DOHH2 (cell line): ENCODE results near the gene MEDAG.

Source experiments
- H3F3A ChIP-seq: fragments of 200-600 bp; sonication (generic), shearing (Covaris generic); 2 replicates; pipeline ENCODE4 v1.6.0; 2016; ENCODE audit warnings: antibody characterized with exemption, mild to moderate bottlenecking; ENCODE audit not compliant: control insufficient read depth, insufficient read depth
- H3K27ac ChIP-seq: fragments of 200-600 bp; sonication (generic); 2 replicates; pipeline ENCODE4 v1.5.1; 2014; ENCODE audit warnings: low read depth, mild to moderate bottlenecking, low read length, moderate library complexity
- H3K27me3 ChIP-seq: fragments of 200-600 bp; sonication (generic); 2 replicates; pipeline ENCODE4 v1.6.1; 2014; ENCODE audit warnings: mild to moderate bottlenecking, low read length, mixed read lengths; ENCODE audit not compliant: control insufficient read depth
- H3K36me3 ChIP-seq: fragments of 200-600 bp; sonication (generic); 2 replicates; pipeline ENCODE4 v1.6.1; 2014; ENCODE audit warnings: mild to moderate bottlenecking, low read length, moderate library complexity, mixed read lengths; ENCODE audit not compliant: control insufficient read depth
- H3K4me1 ChIP-seq: fragments of 200-600 bp; sonication (generic); 2 replicates; pipeline ENCODE4 v1.6.1; 2014; ENCODE audit warnings: mild to moderate bottlenecking, low read length, mixed read lengths; ENCODE audit not compliant: control insufficient read depth
- H3K4me2 ChIP-seq: fragments of 200-600 bp; sonication (generic); 2 replicates; pipeline ENCODE4 v1.6.0; 2014; ENCODE audit warnings: mild to moderate bottlenecking, low read length, moderate library complexity
- H3K4me3 ChIP-seq: fragments of 200-600 bp; sonication (generic); 2 replicates; pipeline ENCODE4 v1.5.1; 2014; ENCODE audit warnings: mild to moderate bottlenecking, low read length, mixed read lengths
- H3K79me2 ChIP-seq: fragments of 200-600 bp; sonication (generic); 2 replicates; pipeline ENCODE4 v1.6.1; 2014; ENCODE audit warnings: mild to moderate bottlenecking, low read length, mixed read lengths; ENCODE audit not compliant: control insufficient read depth
- H3K9me2 ChIP-seq: fragments of 200-600 bp; sonication (generic); replicated peaks from 2 replicates; pipeline ENCODE4 v1.6.1; 2014; ENCODE audit warnings: mild to moderate bottlenecking, low read length, mixed read lengths; ENCODE audit not compliant: control insufficient read depth
- H3K9me3 ChIP-seq: fragments of 200-600 bp; sonication (generic); 2 replicates; pipeline ENCODE4 v1.6.1; 2014; ENCODE audit warnings: antibody characterized with exemption, low read length, mixed read lengths; ENCODE audit not compliant: control insufficient read depth, insufficient read depth
- H4K20me1 ChIP-seq: fragments of 200-600 bp; sonication (generic); 2 replicates; pipeline ENCODE4 v1.6.0; 2014; ENCODE audit warnings: low read depth, mild to moderate bottlenecking, antibody characterized with exemption, low read length, moderate library complexity; ENCODE audit not compliant: control insufficient read depth, insufficient read depth
- CTCF ChIP-seq: fragments of 200-600 bp; sonication (generic); IDR thresholded peaks from one replicate; pipeline ENCODE4 v1.5.1; 2014; ENCODE audit warnings: antibody characterized with exemption, mild to moderate bottlenecking, low read depth, low read length; ENCODE audit not compliant: poor library complexity, severe bottlenecking
- EZH2phosphoT487 ChIP-seq: fragments of 200-600 bp; sonication (generic); IDR thresholded peaks from 2 replicates; pipeline ENCODE4 v1.6.1; 2017; ENCODE audit warnings: borderline replicate concordance, mild to moderate bottlenecking, antibody characterized with exemption, low read length, moderate library complexity, mixed read lengths

MEDAG gene

GRCh38 chr13:30908416-30908980 is 2.4 kb downstream of the MEDAG start:
- Histone ChIP-seq H3F3A (no peaks in the 10 kb centered on the region), H3K4me1 (peaks cover 12% of the 10 kb centered on the region), H3K4me2 (no peak overlapping the region), H3K9me2 (no peaks in the 10 kb centered on the region), H3K36me3 (no peaks in the 10 kb centered on the region), H3K27ac (no peak overlapping the region), H4K20me1 (no peaks in the 10 kb centered on the region), H3K27me3 (peaks cover 13% of the 10 kb centered on the region; the same call in 1 of the 2 replicates), H3K79me2 (no peaks in the 10 kb centered on the region), H3K9me3 (no peaks in the 10 kb centered on the region), H3K4me3 (no peak overlapping the region)
- TF ChIP-seq EZH2phosphoT487 (no peak), CTCF (no peak)

- no peak for TF ChIP-seq EZH2phosphoT487
- Histone ChIP-seq H3K9me3 (no peaks in the 10 kb centered on the region), H3K9me2 (no peaks in the 10 kb centered on the region), H4K20me1 (no peaks in the 10 kb centered on the region), H3K36me3 (no peaks in the 10 kb centered on the region), H3F3A (no peaks in the 10 kb centered on the region), H3K4me1 (peaks cover 12% of the 10 kb centered on the region), H3K4me2 (no peak overlapping the region), H3K27ac (no peak overlapping the region), H3K27me3 (peaks cover 22% of the 10 kb centered on the region; the same call in 1 of the 2 replicates), H3K79me2 (no peaks in the 10 kb centered on the region), H3K4me3 (no peak overlapping the region)
Observed at GRCh38 chr13:30910676-30911075, 4.6 kb downstream of the MEDAG start.

- no peaks in the 10 kb centered on the region for H3K4me1 ChIP-seq
- no peaks in the 10 kb centered on the region for H4K20me1 ChIP-seq
- H3K27me3 ChIP-seq, result peaks cover 25% of the 10 kb centered on the region; the same call in 1 of the 2 replicates
- no peaks in the 10 kb centered on the region for H3K9me3 ChIP-seq
- H3K36me3 ChIP-seq, result no peaks in the 10 kb centered on the region
- H3F3A ChIP-seq, result no peaks in the 10 kb centered on the region
- TF ChIP-seq EZH2phosphoT487 (no peak), CTCF (no peak)
- no peak overlapping the region for H3K4me3 ChIP-seq
- no peak overlapping the region for H3K4me2 ChIP-seq
- no peaks in the 10 kb centered on the region for H3K9me2 ChIP-seq
- no peak overlapping the region for H3K27ac ChIP-seq
- no peaks in the 10 kb centered on the region for H3K79me2 ChIP-seq
Observed at GRCh38 chr13:30915691-30916541, 9.8 kb downstream of the MEDAG start.

- H3K4me1 ChIP-seq, result no peaks in the 10 kb centered on the region
- no peaks in the 10 kb centered on the region for H3F3A ChIP-seq
- H4K20me1 ChIP-seq, result no peaks in the 10 kb centered on the region
- no peaks in the 10 kb centered on the region for H3K36me3 ChIP-seq
- H3K79me2 ChIP-seq, result no peaks in the 10 kb centered on the region
- no peaks in the 10 kb centered on the region for H3K9me3 ChIP-seq
- H3K4me2 ChIP-seq, result no peak overlapping the region
- no peaks in the 10 kb centered on the region for H3K9me2 ChIP-seq
- H3K27ac ChIP-seq, result no peak overlapping the region
- TF ChIP-seq EZH2phosphoT487, result no peak
- H3K4me3 ChIP-seq, result no peak overlapping the region
- H3K27me3 ChIP-seq, result peaks cover 17% of the 10 kb centered on the region; the same call in 1 of the 2 replicates
Observed at GRCh38 chr13:30916991-30917390, 10.9 kb downstream of the MEDAG start.
